Putamen (tissue), 1 donor: Measurements from ENCODE around the gene CNOT4.
A peak's percentile ranks its signal among the peaks of the same experiment; 100 is the strongest.
"Not testable (repeated sequence)": the region's sequence is repeated elsewhere in the genome, so short reads cannot be mapped to it uniquely, and the experiment has no call there.

Experiments used
- DNase-seq: peaks from one replicate; pipeline ENCODE4 v3.0.0-alpha.2; 2016; ENCODE audit warnings: low spot score

Gene CNOT4

GRCh38 chr7:135365721-135366120 lies 144.2 kb downstream of the CNOT4 start:
- no peak for DNase-seq

DNA sequence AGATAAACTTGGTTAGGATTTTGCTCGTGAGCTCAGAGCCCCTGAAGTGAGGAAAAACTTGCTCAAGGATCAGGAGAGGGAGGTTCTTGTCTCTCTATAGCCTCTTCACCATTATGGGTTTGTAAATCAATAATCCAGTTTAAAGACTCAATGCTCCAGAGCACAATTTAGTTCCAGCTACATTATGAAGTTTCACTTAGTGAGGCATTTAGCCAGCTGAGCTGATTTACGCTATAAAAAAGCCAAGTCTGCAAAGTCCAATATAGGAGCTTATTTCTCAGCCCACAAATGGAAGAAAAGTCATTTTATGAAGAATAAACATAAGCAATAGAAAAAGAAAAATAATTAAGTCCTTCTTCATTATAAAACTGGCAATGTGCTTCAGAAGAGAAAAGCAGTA lies 145.7 kb downstream of the CNOT4 start:
- DNase-seq: no peak

DNA sequence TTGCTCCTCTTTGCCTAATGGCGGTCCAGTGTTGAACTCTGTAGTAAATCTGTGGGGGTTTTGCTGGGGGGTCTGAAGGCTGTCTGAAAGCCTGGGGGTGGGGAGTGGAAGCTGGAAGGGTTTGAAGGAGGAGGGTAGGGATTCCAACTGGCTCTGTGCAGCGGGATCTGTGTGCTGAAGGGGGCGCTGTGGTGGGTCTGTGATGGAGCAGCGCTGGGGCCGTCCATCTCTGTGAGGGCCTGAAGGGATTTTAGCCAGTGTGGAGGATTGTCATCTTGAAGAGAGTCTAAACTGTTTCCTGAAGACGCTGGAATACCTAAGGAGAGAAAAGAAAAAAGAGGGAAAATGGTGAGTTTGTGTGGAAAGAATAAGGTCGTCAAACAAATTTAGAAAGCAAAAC lies 147.0 kb downstream of the CNOT4 start:
- DNase-seq: no peak

GRCh38 chr7:135361788-135362187 lies 148.1 kb downstream of the CNOT4 start:
- no peak for DNase-seq

DNA sequence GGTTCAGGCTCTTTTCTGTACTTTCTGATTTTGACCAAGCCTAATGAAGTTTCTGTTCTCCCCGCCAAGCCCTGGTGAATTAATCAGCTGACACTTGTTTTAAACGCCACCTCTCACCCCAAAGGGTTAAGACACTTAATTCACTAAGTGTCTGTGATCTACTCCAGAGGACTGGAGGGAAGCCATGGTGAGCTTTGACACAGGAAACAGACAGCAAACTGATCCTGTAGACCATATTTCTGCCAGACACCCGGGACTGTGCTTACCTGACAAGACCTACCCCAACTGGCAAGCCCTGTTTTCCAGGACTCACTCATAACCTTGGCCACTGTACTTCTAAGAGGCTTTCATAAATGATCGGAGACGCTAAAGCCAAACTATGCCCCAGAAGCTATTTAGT lies 150.3 kb downstream of the CNOT4 start:
- DNase-seq: no peak

- DNase-seq: no peak
These were observed 154.4 kb downstream of the CNOT4 start for GRCh38 chr7:135355377-135356048.

DNA sequence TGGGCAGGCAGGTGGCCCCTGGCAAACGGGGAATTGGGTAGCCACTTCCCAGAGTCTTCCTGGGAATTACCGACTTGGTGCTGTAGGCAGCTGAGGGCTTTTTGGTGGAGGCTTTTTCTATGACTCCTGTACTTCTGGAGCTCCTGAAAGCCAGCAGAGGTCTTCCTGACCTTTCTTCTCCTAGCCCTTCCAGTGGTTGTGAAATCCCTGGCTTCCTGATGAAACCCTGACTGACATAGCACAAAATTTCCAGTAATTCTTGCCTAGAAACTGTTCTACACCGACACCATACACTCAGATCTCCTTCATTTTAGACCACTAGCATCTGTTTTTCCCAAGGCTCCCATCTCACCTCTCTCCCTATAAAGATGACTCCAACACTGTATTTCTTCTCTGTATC lies 156.1 kb downstream of the CNOT4 start:
- no peak for DNase-seq

DNA sequence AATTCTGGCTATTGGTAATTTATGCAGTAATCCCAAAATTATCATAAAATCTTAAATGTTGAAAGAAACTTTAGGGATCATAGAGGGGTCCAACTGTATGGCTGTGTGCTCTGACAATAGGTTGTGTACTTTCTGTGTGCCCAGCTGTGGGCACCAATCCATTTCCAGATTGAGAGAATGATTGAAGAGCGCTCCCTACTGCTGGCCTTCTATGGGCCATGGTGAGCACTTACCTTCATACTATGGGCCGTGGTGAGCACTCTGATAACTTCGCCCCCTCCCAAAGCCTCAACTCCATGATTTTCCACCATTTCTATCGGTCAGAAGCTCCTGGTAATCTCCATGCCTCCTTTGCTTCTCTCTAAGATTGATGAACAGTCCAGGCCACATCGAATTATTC lies 157.6 kb downstream of the CNOT4 start:
- no peak for DNase-seq

- not testable (repeated sequence) for DNase-seq
These were observed 158.8 kb downstream of the CNOT4 start for GRCh38 chr7:135351070-135351469.

DNA sequence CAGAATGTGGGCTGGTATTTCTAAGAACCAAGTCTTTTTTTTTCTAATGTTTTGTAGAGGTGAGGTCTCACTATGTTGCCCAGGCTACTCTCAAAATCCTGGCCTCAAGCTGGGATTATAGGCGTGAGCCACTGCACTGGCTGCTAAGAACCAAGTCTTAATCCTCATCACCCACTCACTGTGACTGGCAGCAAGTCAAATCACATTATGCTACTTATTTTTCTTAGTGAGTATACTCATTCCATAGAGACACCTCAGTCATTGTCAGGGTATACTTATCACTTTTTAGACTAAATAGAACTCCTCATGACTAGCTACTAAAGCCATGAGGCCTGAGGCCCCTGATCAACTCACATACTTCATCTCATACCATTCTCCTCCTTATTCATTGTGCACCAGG lies 160.2 kb downstream of the CNOT4 start:
- DNase-seq: no peak

GRCh38 chr7:135348493-135348892 lies 161.4 kb downstream of the CNOT4 start:
- no peak for DNase-seq

DNA sequence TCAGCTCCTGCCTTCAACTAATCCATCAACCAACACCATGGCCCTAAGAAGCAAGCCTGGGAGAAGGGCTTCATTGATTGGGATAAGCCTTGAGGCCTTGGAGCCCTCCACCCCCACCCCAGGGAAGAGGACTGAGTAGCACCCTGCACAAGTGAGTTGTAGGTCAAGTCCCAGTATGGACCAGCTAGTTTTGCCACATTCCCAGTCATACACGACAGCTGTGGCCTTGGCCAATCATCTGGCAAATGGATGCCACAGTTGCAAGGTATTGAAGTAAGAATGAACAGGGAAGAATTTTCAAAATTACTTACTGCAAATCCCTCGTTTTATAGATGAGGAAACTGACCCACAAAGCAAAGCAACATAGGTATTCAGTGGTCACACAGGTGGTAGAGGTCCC lies 166.5 kb downstream of the CNOT4 start:
- DNase-seq: no peak

GRCh38 chr7:135342887-135343286 lies 167.0 kb downstream of the CNOT4 start:
- DNase-seq: peak; percentile 46

DNA sequence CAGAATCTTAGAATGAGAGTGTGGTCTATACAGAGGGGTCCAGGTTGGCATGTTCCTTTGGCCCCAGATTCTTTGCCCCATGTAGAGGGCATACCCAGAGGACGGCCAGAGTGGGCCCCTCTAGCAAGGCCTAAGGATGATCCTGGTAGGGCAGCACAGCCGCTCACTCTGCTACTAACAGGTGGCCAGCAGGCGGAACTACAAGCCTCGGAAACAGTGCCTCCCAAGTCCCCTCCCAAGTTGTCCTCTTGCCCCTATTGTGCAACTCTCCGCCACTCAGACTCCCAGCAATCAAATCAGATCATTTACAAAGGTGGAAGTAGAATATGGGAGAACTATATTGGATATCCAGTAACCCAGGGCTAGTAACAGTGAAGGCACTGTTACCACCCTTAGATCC lies 168.9 kb downstream of the CNOT4 start:
- DNase-seq: no peak

DNA sequence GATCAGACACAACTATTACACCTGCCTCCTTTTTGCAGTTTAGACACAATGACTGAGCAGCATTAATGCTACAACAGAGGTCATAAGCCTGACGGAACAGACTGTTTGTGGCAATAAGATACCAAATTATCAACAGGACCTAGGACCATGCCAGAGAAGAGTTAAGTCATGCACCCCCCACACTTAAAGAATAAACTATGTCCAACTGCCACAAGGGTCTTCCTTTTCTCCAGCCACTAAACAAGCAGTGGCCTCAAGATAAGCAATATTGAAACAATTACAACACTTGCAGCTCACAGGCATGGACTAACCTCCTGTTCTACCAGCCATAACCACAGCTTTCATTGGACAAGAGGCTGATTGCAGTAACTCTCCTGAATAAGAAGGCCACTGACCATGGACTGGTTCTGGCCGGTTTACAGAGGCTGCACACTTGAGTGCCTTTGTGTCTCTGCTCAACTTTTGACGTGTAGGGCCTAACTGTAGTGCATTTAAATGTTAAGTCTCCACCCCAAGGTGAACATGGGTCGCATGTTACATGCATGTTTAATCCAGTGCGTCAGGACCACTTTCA lies 171.8 kb downstream of the CNOT4 start:
- no peak for DNase-seq

DNA sequence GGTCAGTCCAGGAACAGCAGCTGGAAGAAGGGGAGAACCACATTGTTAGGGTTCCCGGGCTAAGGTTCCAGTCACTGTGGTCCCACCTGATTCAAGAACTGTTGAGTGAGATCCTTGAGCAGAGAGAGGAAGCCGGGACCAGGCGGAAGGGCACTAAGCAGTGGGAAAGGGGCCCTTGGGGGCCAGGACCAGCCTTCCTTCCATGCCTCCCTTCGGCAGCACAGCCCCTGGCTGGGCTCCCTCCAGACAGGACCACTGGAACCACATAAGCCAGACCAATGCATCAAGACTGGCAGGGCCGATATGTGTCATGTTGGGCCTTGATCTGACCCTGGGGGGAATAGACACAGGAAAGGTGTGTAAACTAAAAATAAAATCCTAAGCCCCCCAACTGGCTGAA lies 172.4 kb downstream of the CNOT4 start:
- no peak for DNase-seq

DNA sequence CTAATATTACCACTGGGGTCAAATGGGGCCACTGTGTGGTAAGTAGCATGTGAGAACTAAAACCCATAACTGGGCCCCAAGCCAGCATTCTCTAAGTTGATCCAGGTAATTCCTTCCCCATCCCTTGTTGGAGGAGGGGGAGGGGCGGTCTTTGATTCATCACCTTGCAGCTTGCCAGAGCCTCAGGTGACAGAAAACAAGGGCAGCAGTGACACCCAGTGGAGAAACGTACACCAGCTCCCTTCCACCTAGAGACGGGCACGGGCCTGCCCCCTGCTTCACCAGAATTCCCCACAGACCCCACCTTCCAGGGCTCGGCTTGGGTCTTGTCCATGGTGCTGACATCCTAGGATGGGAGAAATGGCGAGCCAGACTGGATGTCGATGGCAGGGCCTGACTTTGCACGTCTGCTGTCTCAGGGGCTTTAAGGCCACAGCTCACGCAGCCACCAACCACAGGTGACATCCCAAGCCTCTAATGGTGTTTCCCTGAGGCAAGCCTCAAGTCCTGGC lies 174.2 kb downstream of the CNOT4 start:
- no peak for DNase-seq

DNA sequence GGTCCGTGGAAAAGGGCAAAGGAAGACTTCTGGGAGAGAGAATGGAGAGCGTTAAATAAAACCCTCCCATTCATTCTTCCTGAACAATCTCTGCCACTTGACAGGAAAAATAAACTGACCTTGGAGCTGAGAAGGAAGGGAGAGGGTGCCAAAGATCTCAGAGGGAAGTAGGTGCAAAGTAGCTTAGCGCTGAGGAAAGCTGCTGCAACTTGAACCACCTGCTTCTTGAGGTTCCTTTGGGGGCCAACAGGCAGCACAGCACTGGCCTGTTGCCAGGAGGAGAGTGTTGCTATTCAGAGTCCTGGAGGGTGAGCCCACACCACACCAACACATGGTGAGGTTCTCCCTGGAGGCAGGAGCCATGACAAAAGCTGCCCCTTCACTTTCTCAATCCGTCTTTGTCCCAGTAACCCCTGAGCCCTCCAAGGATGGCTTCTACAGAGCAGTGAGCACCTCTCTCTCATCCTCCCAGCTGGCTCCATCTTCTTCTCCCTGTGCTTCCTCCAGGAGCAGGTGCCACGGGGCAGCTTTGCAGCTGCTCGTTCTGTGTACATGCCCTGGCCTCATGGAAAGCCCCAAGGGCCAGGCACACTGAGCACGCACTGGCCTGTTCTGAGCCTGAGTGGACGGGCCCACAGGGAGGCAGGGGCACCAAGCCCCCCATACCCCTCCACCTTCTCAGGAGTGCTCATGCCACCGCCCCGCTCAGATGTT lies 174.9 kb downstream of the CNOT4 start:
- no peak for DNase-seq

- no peak for DNase-seq
These were observed 176.0 kb downstream of the CNOT4 start for GRCh38 chr7:135333946-135334345.

DNA sequence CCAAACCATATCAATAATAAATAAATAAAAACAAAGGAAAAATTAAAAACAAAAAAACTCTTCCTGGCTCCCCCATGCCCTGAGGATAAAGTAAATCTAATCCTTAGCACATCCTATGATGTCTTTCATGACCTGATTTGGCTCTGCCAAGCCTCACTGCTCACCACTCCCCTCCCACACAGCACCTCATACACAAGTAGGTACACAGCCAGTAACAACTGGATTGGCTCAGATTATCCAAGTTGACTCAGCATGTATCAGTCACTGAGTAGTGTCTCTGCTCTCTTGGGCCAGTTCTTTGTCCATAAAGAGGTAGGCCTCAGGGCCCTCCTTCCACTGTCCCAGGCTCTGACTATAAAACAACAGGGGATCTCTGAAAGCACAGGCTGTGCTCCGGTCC lies 176.7 kb downstream of the CNOT4 start:
- no peak for DNase-seq

GRCh38 chr7:135330088-135330487 lies 179.8 kb downstream of the CNOT4 start:
- DNase-seq: no peak

GRCh38 chr7:135328526-135328925 lies 181.4 kb downstream of the CNOT4 start:
- DNase-seq: no peak

- DNase-seq: no peak
These were observed 181.8 kb downstream of the CNOT4 start for GRCh38 chr7:135328053-135328452.
